Liver (tissue), 3 donors: ENCODE results near the gene FAM13A.
A peak's percentile ranks its signal among the peaks of the same experiment; 100 is the strongest.

ENCODE experiments used
- EGR1 ChIP-seq, 2 donors: IDR thresholded peaks; 2 replicates each; pipeline ENCODE4 v1.6.1; 2016 to 2018; ENCODE audit warnings: antibody characterized with exemption in 2 of 2, low read depth in 2 of 2
- FOXA2 ChIP-seq: IDR thresholded peaks from 2 replicates; pipeline ENCODE4 v1.6.1; 2016; ENCODE audit warnings: antibody characterized with exemption
- GABPA ChIP-seq, 2 donors: IDR thresholded peaks in 1 of 2; conservative IDR thresholded peaks in 1 of 2; 2 replicates each; pipeline ENCODE4 v1.6.1; 2016; ENCODE audit warnings: antibody characterized with exemption in 2 of 2, mild to moderate bottlenecking in 1 of 2, moderate library complexity in 1 of 2
- JUND ChIP-seq, 2 donors: IDR thresholded peaks; 2 replicates each; pipeline ENCODE4 v1.6.1; 2016; ENCODE audit warnings: antibody characterized with exemption in 2 of 2
- RAD21 ChIP-seq, 2 donors: IDR thresholded peaks; 2 replicates each; pipeline ENCODE4 v1.6.1; 2016; ENCODE audit warnings: antibody characterized with exemption in 2 of 2, mild to moderate bottlenecking in 2 of 2
- REST ChIP-seq: IDR thresholded peaks from 2 replicates; pipeline ENCODE4 v1.6.1; 2016; ENCODE audit warnings: antibody characterized with exemption, mild to moderate bottlenecking
- RXRA ChIP-seq, 2 donors: IDR thresholded peaks; 2 replicates each; pipeline ENCODE4 v1.6.1; 2017 to 2018; ENCODE audit warnings: antibody characterized with exemption in 2 of 2, mild to moderate bottlenecking in 1 of 2
- SP1 ChIP-seq: IDR thresholded peaks from 2 replicates; pipeline ENCODE4 v1.6.1; 2018; ENCODE audit warnings: antibody characterized with exemption, mild to moderate bottlenecking
- TAF1 ChIP-seq: conservative IDR thresholded peaks from 2 replicates; pipeline ENCODE4 v1.6.1; 2016; ENCODE audit warnings: antibody characterized with exemption, mild to moderate bottlenecking
- YY1 ChIP-seq: IDR thresholded peaks from 2 replicates; pipeline ENCODE4 v1.6.1; 2016; ENCODE audit warnings: antibody characterized with exemption, mild to moderate bottlenecking
- ZBTB33 ChIP-seq: IDR thresholded peaks from 2 replicates; pipeline ENCODE4 v1.6.1; 2016; ENCODE audit warnings: antibody characterized with exemption
- TF ChIP-seq, protein P1 (sequence below): fragments of 150-350 bp; IDR thresholded peaks from 2 replicates; pipeline ENCODE4 v1.5.1; 2017; ENCODE audit warnings: improper control_type of control experiment, low read depth, low read length; ENCODE audit not compliant: missing input control
- TF ChIP-seq, protein P2 (sequence below): IDR thresholded peaks from 2 replicates; pipeline ENCODE4 v1.6.1; 2016; ENCODE audit warnings: antibody characterized with exemption
- TF ChIP-seq, protein P3 (sequence below): IDR thresholded peaks from 2 replicates; pipeline ENCODE4 v1.6.1; 2016; ENCODE audit warnings: antibody characterized with exemption
- donor health status: healthy.
- donor health status: healthy.

DNA sequence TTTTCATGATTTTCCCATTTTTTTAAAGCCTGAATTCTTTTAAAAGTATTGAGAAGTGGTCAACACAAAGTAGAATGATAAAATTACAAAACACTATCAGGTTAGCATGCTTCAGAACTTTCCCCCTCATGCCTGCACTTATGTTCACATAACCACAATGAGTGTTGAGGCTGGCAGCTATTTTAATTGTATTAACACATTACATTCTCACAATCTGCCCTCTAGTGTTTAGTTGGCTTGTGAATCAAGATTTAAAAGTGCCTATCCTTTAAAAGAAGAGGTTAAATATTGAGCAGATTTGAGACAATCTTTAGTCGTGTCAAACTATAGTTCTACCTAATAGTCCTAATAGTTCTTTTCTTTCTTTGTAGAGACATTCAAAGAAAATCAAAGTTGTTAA lies 265.7 kb downstream of the FAM13A start:
- TF ChIP-seq SP1, result no peak
- TF ChIP-seq, protein P1, sequence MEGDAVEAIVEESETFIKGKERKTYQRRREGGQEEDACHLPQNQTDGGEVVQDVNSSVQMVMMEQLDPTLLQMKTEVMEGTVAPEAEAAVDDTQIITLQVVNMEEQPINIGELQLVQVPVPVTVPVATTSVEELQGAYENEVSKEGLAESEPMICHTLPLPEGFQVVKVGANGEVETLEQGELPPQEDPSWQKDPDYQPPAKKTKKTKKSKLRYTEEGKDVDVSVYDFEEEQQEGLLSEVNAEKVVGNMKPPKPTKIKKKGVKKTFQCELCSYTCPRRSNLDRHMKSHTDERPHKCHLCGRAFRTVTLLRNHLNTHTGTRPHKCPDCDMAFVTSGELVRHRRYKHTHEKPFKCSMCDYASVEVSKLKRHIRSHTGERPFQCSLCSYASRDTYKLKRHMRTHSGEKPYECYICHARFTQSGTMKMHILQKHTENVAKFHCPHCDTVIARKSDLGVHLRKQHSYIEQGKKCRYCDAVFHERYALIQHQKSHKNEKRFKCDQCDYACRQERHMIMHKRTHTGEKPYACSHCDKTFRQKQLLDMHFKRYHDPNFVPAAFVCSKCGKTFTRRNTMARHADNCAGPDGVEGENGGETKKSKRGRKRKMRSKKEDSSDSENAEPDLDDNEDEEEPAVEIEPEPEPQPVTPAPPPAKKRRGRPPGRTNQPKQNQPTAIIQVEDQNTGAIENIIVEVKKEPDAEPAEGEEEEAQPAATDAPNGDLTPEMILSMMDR, result peak; percentile 47
- TF ChIP-seq JUND (IDR thresholded peaks at IDR 0.05), result no peak
- TF ChIP-seq TAF1, result no peak
- TF ChIP-seq RXRA (IDR thresholded peaks at IDR 0.05), result no peak
- TF ChIP-seq REST, result no peak
- TF ChIP-seq ZBTB33, result no peak
- TF ChIP-seq RAD21 (IDR thresholded peaks at IDR 0.05), result peak; percentile 87 to 88
- no peak for TF ChIP-seq FOXA2
- TF ChIP-seq, protein P2, sequence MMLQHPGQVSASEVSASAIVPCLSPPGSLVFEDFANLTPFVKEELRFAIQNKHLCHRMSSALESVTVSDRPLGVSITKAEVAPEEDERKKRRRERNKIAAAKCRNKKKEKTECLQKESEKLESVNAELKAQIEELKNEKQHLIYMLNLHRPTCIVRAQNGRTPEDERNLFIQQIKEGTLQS, result no peak
- no peak for TF ChIP-seq EGR1 (IDR thresholded peaks at IDR 0.05; ENCODE audit: low read depth in 2 of 2)
- TF ChIP-seq, protein P3, sequence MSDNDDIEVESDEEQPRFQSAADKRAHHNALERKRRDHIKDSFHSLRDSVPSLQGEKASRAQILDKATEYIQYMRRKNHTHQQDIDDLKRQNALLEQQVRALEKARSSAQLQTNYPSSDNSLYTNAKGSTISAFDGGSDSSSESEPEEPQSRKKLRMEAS, result no peak
- TF ChIP-seq GABPA (IDR thresholded peaks at IDR 0.05 in 1 of 2, conservative IDR thresholded peaks at IDR 0.05 in 1 of 2), result no peak
- no peak for TF ChIP-seq YY1
